Measurements from ENCODE around the gene PIWIL1. TPM values are rescaled to one million over a fixed set of nuclear protein-coding genes. Genes with fewer than 3 reads are reported as not detected.

Gene PIWIL1
- not detected in 2 replicates for total RNA-seq

DNA sequence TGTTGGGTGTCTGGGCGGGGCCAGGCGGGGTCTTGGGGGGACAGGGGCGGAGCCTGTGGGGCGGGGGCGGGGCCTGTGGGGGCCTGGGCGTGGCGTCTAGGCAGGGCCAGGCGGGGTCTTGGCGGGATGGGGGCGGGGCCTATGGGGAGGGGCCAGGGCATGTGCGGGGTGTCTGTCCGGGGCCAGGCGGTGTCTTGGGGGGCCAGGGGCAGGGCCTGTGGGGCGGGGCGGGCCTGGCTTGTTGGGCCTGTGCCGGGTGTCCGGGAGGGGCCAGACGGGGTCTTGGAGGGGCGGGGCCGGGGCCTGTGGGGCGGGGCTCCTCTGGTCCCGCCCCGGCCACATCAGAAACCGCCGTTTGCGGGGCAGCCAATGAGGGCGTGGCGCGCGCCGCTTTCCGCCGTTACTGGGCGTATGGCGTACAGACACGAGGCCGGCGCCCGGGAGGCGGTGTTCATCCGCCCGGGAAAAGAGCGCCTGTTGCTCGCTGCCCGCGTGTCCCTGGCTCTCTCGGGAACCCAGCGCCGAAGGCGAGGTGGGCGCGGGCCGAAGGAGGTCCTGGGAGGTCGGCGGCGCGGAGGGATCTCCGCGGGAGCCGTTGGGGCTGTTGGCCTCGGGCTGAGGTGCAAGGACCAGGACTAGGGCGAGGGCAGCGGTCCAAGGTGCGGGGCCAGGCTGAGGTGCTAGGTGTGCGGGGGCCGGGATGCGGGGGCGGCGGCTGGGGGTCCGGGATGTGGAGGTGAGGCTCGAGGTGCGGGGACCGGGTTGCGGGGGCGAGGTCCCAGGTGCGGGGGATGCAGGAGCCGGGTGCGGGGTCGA, at the start of gene PIWIL1:
TSS of gene PIWIL1 (plus strand) at position 400 of the 816 bp plus-strand sequence. CDS start 4,705 bp downstream, outside the sequence.

Other genes with a start within 250 kb of the PIWIL1 start
- 0.26 and 0.65 TPM in 2 replicates for gene FZD10, start 175.4 kb upstream of the PIWIL1 start, total RNA-seq